ENCODE results near the gene CLRN1. TPM values are rescaled to one million over a fixed set of nuclear protein-coding genes. Genes with fewer than 3 reads are reported as not detected.

CLRN1 gene
- total and polyA plus RNA-seq, 9 of the 15 experiments (the other 6 are each of a cell fraction or from before 2014, with no cell fraction given), result not detected

- Histone ChIP-seq H3K9me1 (ENCODE audit: control insufficient read depth, insufficient read depth, low read length) (no peaks in the 10 kb centered on the region), H4K20me1 (replicated peaks; ENCODE audit: control insufficient read depth, insufficient read depth, low read length) (no peaks in the 10 kb centered on the region), H2AFZ (ENCODE audit: low read depth, low read length) (no peak overlapping the region), H3K79me2 (ENCODE audit: control insufficient read depth, insufficient read depth, low read length) (no peaks in the 10 kb centered on the region), H3K4me3 (no peak overlapping the region), H3K4me1 (replicated peaks in 1 of 2; ENCODE audit: control insufficient read depth in 2 of 2, insufficient read depth in 2 of 2, low read length in 2 of 2) (no peaks in the 10 kb centered on the region), H3K4me2 (ENCODE audit: insufficient read depth, low read length) (no peak overlapping the region), H3K36me3 (ENCODE audit: control insufficient read depth, insufficient read depth, low read length) (no peaks in the 10 kb centered on the region), H3K27ac (ENCODE audit: extremely low read depth, low read depth, low read length) (no peak overlapping the region), H3K27me3 (ENCODE audit: control insufficient read depth in 2 of 2, insufficient read depth in 2 of 2, low read length in 2 of 2) (peaks cover 10 to 22% of the 10 kb centered on the region in 2 experiments), H3K9me3 (replicated peaks; ENCODE audit: control insufficient read depth, insufficient read depth, low read depth, low read length) (no peaks in the 10 kb centered on the region), H3K9ac (ENCODE audit: insufficient read depth in 1 of 2, low read depth in 2 of 2, low read length in 2 of 2) (no peak overlapping the region)
- ATAC-seq, result no peak
- no TSS peak for BruUV-seq (replicated peaks)
- intact Hi-C loops (cut with micrococcal nuclease) (no loop called here), in situ Hi-C loops (cut with MboI) (no loop called here)
- ChIA-PET POLR2A (interaction anchor here (0.9 kb wide), 1 partner anchor 30 kb away, joined by 3 read pairs; no protein-coding TSS in a partner anchor), CTCF (ENCODE audit: low intra/inter-chr PET ratio) (no interaction called here)
- 3% methylated on average over 2 of the region's 2 CpGs for WGBS (ENCODE audit: insufficient coverage, low coverage, missing lambda C conversion rate)
- FAIRE-seq, result no peak
- no peak for DNase-seq (ENCODE audit: extremely low read depth in 1 of 4, low spot score in 3 of 4)
- TF ChIP-seq OTX1 (CRISPR knock-in tag; IDR thresholded peaks at IDR 0.05) (no peak), ZNF175 (CRISPR knock-in tag; IDR thresholded peaks at IDR 0.05; ENCODE audit: low read depth) (no peak), EGR1 (conservative IDR thresholded peaks at IDR 0.05) (no peak), NR3C1 (CRISPR knock-in tag; IDR thresholded peaks at IDR 0.05) (no peak), NFE2L1 (tag; IDR thresholded peaks at IDR 0.05; ENCODE audit: borderline replicate concordance, low read depth) (no peak), MYBL2 (IDR thresholded peaks at IDR 0.05; ENCODE audit: low read depth) (no peak), MYBL2 (CRISPR knock-in tag; IDR thresholded peaks at IDR 0.05; ENCODE audit: borderline replicate concordance) (no peak), CGGBP1 (CRISPR knock-in tag; IDR thresholded peaks at IDR 0.05) (no peak), MTA3 (IDR thresholded peaks at IDR 0.05; ENCODE audit: borderline replicate concordance) (no peak), ZNF253 (CRISPR knock-in tag; conservative IDR thresholded peaks at IDR 0.05) (no peak), ZNF668 (CRISPR knock-in tag; IDR thresholded peaks at IDR 0.05) (no peak), BRCA1 (IDR thresholded peaks at IDR 0.05) (no peak), BRCA1 (CRISPR knock-in tag; IDR thresholded peaks at IDR 0.05) (no peak), ZNF263 (CRISPR knock-in tag; IDR thresholded peaks at IDR 0.05; ENCODE audit: borderline replicate concordance) (no peak), U2AF2 (optimal IDR thresholded peaks at IDR 0.05; ENCODE audit: low read depth, low read length) (no peak)
These were observed 93.4 kb downstream of the CLRN1 start for GRCh38 chr3:150878996-150879575.

Data from K562 (cell line).